HuH-7.5 (cell line): ENCODE measurements around the gene EFCC1.

ENCODE experiments used
- DNase-seq: peaks from one replicate; pipeline ENCODE4 v3.0.0; 2011; ENCODE audit warnings: low spot score

The EFCC1 gene

GRCh38 chr3:129032716-129033115, 31.6 kb downstream of the EFCC1 start:
- no peak for DNase-seq

- DNase-seq, result no peak
Measured at GRCh38 chr3:129033151-129033550, 32.0 kb downstream of the EFCC1 start.

- DNase-seq, result no peak
Measured at GRCh38 chr3:129033633-129034321, 32.7 kb downstream of the EFCC1 start.

GRCh38 chr3:129034642-129035041, 33.5 kb downstream of the EFCC1 start:
- no peak for DNase-seq

- no peak for DNase-seq
Measured at GRCh38 chr3:129035360-129036221, 34.5 kb downstream of the EFCC1 start.

GRCh38 chr3:129036222-129037092, 35.4 kb downstream of the EFCC1 start:
- no peak for DNase-seq

- no peak for DNase-seq
Measured at GRCh38 chr3:129037093-129037419, 36.0 kb downstream of the EFCC1 start.

GRCh38 chr3:129038121-129038855, 37.2 kb downstream of the EFCC1 start:
- DNase-seq, result no peak

GRCh38 chr3:129039271-129040038, 38.4 kb downstream of the EFCC1 start:
- DNase-seq, result no peak

- DNase-seq, result no peak
Measured at GRCh38 chr3:129040039-129040336, 38.9 kb downstream of the EFCC1 start.

GRCh38 chr3:129040579-129041300, 39.6 kb downstream of the EFCC1 start:
- no peak for DNase-seq

GRCh38 chr3:129045675-129046036, 44.6 kb downstream of the EFCC1 start:
- DNase-seq, result no peak

- no peak for DNase-seq
Measured at GRCh38 chr3:129046037-129046731, 45.1 kb downstream of the EFCC1 start.

GRCh38 chr3:129046732-129047552, 45.8 kb downstream of the EFCC1 start:
- no peak for DNase-seq

GRCh38 chr3:129047553-129047839, 46.4 kb downstream of the EFCC1 start:
- DNase-seq, result no peak

- no peak for DNase-seq
Measured at GRCh38 chr3:129050556-129051295, 49.6 kb downstream of the EFCC1 start.

GRCh38 chr3:129051871-129052340, 50.8 kb downstream of the EFCC1 start:
- DNase-seq, result no peak

- no peak for DNase-seq
Measured at GRCh38 chr3:129052675-129053074, 51.6 kb downstream of the EFCC1 start.
